ENCODE data around the gene ATP1B1. TPM values are rescaled to one million over a fixed set of nuclear protein-coding genes. Genes with fewer than 3 reads are reported as not detected.

Gene ATP1B1
- total RNA-seq, result 25.8 and 33.9 TPM in 2 replicates

DNA sequence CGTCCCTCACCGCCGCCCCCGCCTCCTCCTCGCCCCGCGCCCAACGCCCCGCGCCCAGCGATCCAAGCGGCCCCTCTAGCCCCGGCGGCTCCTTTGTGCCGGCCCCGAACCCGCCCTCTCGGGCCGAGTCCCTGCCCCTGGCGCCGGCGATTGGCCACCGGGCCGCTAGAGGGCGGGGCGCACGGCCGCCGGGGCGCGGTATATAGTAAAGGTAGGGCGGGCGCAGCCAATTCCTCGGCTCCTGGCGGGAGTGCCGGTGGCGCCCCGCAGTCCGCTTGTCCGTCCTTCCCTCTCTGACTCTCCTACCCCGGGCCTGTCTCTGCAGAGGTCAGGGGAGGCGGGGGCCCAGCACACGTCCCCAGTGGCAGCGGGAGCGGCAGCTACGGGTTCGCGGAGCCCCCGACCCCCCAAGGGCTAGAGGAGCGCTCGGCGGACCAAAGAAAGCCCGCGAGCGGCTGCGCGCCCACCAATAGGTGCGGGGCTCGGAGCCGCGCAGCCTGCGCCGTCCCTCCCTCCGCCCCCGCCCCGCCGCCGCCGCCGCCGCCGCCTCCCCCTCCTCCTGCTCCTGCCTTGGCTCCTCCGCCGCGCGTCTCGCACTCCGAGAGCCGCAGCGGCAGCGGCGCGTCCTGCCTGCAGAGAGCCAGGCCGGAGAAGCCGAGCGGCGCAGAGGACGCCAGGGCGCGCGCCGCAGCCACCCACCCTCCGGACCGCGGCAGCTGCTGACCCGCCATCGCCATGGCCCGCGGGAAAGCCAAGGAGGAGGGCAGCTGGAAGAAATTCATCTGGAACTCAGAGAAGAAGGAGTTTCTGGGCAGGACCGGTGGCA lies at the start of gene ATP1B1:
Gene ATP1B1 (plus strand): TSS at position 596 of the 826 bp plus-strand sequence. CDS start 140 bp downstream, at position 736.

Small RNAs within 50 kb of the gene (small RNA-seq; reads per million reads assigned to genes)
- gene RNA5SP66 (ENCODE audit: low replicate concordance), result not detected

Measured in placental pericyte (primary cell).